CD4-positive, alpha-beta memory T cell (primary cell): ENCODE results near the gene HIGD1C. TPM values are rescaled to one million over a fixed set of nuclear protein-coding genes. Genes with fewer than 3 reads are reported as not detected.
"Not testable (repeated sequence)": the region's sequence is repeated elsewhere in the genome, so short reads cannot be mapped to it uniquely, and the experiment has no call there.

Experiments
- CTCF ChIA-PET: fragments of 350-600 bp; sonication (Branson Sonifier 250); formaldehyde crosslinking; loops from one replicate; lab custom pipeline; 2021; ENCODE audit warnings: inconsistent platforms; ENCODE audit not compliant: partially characterized antibody; lab: Charles Lee
- POLR2A ChIA-PET: fragments of 350-600 bp; sonication (Branson Sonifier 250); formaldehyde crosslinking; loops from one replicate; lab custom pipeline; 2021; ENCODE audit not compliant: partially characterized antibody; lab: Charles Lee
- DNase-seq, 5 donors: peaks; one replicate each; pipeline versions ENCODE4 v3.0.0 to v3.0.0-alpha.2; 2020 to 2022; ENCODE audit warnings: mixed read lengths in 1 of 5
- H3K27ac ChIP-seq: one replicate; pipeline ENCODE4 v1.7.0; 2013; ENCODE audit warnings: low read depth, low read length
- H3K27me3 ChIP-seq: 2 replicates; pipeline ENCODE4 v1.7.0; 2013; ENCODE audit warnings: mild to moderate bottlenecking, low read length, moderate library complexity; ENCODE audit not compliant: insufficient read depth
- H3K36me3 ChIP-seq: 2 replicates; pipeline ENCODE4 v1.7.0; 2013; ENCODE audit warnings: mild to moderate bottlenecking, low read length, moderate library complexity; ENCODE audit not compliant: insufficient read depth
- H3K4me1 ChIP-seq: 2 replicates; pipeline ENCODE4 v1.7.0; 2013; ENCODE audit warnings: mild to moderate bottlenecking, low read length, moderate library complexity; ENCODE audit not compliant: insufficient read depth
- H3K4me3 ChIP-seq, 2 donors: one replicate each; pipeline ENCODE4 v1.7.0; 2013; ENCODE audit warnings: low read length in 2 of 2, mild to moderate bottlenecking in 1 of 2
- H3K9me3 ChIP-seq, 2 donors: one replicate each; pipeline ENCODE4 v1.7.0; 2013; ENCODE audit warnings: low read length in 2 of 2, control low read depth in 1 of 2; ENCODE audit not compliant: control insufficient read depth in 1 of 2
- H3K27ac Mint-ChIP-seq, 7 donors: one replicate each; pipeline ENCODE4 v1.8.0; 2020 to 2021; ENCODE audit warnings: mixed read lengths in 7 of 7, mild to moderate bottlenecking in 6 of 7, inconsistent platforms in 3 of 7, moderate library complexity in 3 of 7
- H3K27me3 Mint-ChIP-seq, 2 donors: one replicate each; pipeline ENCODE4 v1.8.0; 2020 to 2021; ENCODE audit warnings: mixed read lengths in 2 of 2
- H3K36me3 Mint-ChIP-seq, 2 donors: one replicate each; pipeline ENCODE4 v1.8.0; 2020 to 2021; ENCODE audit warnings: mixed read lengths in 2 of 2, inconsistent platforms in 1 of 2, mild to moderate bottlenecking in 1 of 2
- H3K4me1 Mint-ChIP-seq, 4 donors: one replicate each; pipeline ENCODE4 v1.8.0; 2020 to 2021; ENCODE audit warnings: mixed read lengths in 4 of 4, mild to moderate bottlenecking in 1 of 4
- H3K4me3 Mint-ChIP-seq, 8 donors: one replicate each; pipeline ENCODE4 v1.8.0; 2020 to 2021; ENCODE audit warnings: mixed read lengths in 8 of 8, mild to moderate bottlenecking in 7 of 8, moderate library complexity in 6 of 8, inconsistent platforms in 3 of 8
- H3K9me3 Mint-ChIP-seq, 8 donors: one replicate each; pipeline ENCODE4 v1.8.0; 2020 to 2021; ENCODE audit warnings: mixed read lengths in 8 of 8, mild to moderate bottlenecking in 5 of 8, inconsistent platforms in 3 of 8, moderate library complexity in 1 of 8
- intact Hi-C: fragments of 100-400 bp; cut with micrococcal nuclease; formaldehyde crosslinking; loops from one replicate; pipeline ENCODE4 v1.15.1; 2023
- polyA plus RNA-seq, 2 donors: library from polyadenylated mRNA; unstranded; fragments of 300-500 nt; fragmentation: Illumina TruSeq; gene quantifications; one replicate each; pipeline ENCODE4 v1.2.3, GENCODE V29; 2021
- total RNA-seq, 2 experiments: library from RNA; stranded (reverse); gene quantifications; one replicate each; pipeline ENCODE4 v1.2.3, GENCODE V29; 2021

The HIGD1C gene
- total RNA-seq (not detected), polyA plus RNA-seq (not detected)

DNA sequence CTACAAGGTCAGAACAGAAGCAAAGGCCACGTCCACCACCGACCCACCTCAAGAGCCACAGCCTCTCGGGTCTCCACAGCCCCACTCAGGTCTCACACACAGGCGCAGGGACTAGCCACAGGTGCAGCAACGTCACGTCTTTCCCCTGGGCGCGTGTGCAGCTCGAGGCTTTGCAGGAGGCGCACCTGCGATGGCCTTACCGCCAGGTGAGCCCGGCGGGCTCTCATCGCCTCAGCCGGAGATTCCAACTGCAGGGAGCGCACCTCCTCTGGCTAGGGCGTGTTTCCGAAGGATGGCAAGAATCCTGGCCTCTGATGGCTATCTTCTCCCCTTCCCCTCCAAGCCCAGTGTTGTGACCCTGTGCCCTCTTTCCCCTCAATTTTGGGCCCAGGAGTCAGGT is at the start of gene HIGD1C:
HIGD1C (plus strand) TSS at position 35 of the 400 bp plus-strand sequence. CDS start 1,455 bp downstream, outside the sequence.
- no peaks in the 10 kb centered on the region for H3K9me3 Mint-ChIP-seq
- ChIA-PET POLR2A (no interaction called here), CTCF (no interaction called here)
- Histone ChIP-seq H3K36me3 (no peaks in the 10 kb centered on the region), H3K27me3 (no peaks in the 10 kb centered on the region), H3K9me3 (no peaks in the 10 kb centered on the region), H3K4me3 (no peak within 1 kb of the TSS), H3K27ac (no peak within 1 kb of the TSS), H3K4me1 (no peaks in the 10 kb centered on the region)
- intact Hi-C loops, result no loop called here
- H3K27ac Mint-ChIP-seq, result no peak within 1 kb of the TSS
- no peak for DNase-seq
- H3K4me3 Mint-ChIP-seq, result no peak within 1 kb of the TSS
- no peaks in the 10 kb centered on the region for H3K27me3 Mint-ChIP-seq
- H3K4me1 Mint-ChIP-seq, result no peaks in the 10 kb centered on the region
- peaks cover 0 to 4% of the 10 kb centered on the region in 2 donors for H3K36me3 Mint-ChIP-seq

DNA sequence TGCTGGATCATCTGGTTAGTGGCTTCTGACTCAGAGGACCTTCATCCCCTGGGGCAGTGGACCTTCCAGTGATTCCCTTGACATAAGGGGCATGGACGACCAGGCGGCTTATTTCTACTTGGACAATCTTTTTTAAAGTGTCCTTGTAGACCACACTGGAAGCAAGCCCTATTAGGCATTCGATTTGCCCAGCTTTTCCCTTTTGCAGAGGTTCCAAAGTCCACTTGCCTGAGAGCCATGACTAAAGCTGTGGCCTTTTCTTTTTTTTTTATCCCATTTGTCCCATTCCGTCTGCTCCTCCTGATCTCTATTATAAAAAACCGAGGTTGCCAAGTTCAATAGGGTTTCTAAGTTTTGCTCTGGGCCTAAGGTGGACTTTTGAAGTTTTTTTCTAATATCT is 43.9 kb upstream of the HIGD1C start:
- H3K27me3 ChIP-seq, H3K4me3 ChIP-seq, intact Hi-C loops, H3K27ac Mint-ChIP-seq, H3K9me3 ChIP-seq, H3K4me1 Mint-ChIP-seq, H3K36me3 ChIP-seq, DNase-seq, H3K4me1 ChIP-seq, H3K36me3 Mint-ChIP-seq, POLR2A ChIA-PET, H3K4me3 Mint-ChIP-seq, H3K27ac ChIP-seq: not testable (repeated sequence)
- CTCF ChIA-PET, result interaction anchor here (0.5 kb wide), 1 partner anchor 265 kb away, joined by 4 read pairs; no protein-coding TSS in a partner anchor
- H3K27me3 Mint-ChIP-seq, result peaks cover 6 to 10% of the 10 kb centered on the region in 2 donors
- peaks cover 0 to 33% (median 20%) of the 10 kb centered on the region in 8 donors for H3K9me3 Mint-ChIP-seq

DNA sequence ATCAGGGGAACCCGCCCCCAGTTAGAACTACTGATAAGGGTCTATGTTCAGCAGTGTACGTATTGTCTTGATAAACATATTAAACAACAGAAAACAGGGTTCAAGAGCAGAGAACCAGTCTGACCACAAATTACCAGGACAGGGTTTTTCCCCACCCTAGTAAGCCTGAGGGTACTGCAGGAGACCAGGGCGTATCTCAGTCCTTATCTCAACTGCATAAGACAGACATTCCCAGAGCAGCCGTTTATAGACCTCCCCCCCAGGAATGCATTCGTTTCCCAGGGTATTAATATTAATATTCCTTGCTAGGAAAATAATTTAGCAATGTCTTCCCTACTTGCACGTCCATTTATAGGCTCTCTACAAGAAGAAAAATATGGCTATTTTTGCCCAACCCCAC is 40.0 kb upstream of the HIGD1C start:
- H3K4me1 Mint-ChIP-seq, H3K4me1 ChIP-seq, POLR2A ChIA-PET, H3K9me3 ChIP-seq, H3K27ac ChIP-seq, H3K27ac Mint-ChIP-seq, H3K4me3 ChIP-seq, H3K4me3 Mint-ChIP-seq, intact Hi-C loops, H3K27me3 ChIP-seq, H3K36me3 ChIP-seq, CTCF ChIA-PET, DNase-seq: not testable (repeated sequence)
- Mint-ChIP-seq H3K27me3 (peaks cover 12 to 16% of the 10 kb centered on the region in 2 donors), H3K36me3 (peaks cover 12 to 17% of the 10 kb centered on the region in 2 donors), H3K9me3 (peaks cover 2 to 67% (median 47%) of the 10 kb centered on the region in 8 donors)

DNA sequence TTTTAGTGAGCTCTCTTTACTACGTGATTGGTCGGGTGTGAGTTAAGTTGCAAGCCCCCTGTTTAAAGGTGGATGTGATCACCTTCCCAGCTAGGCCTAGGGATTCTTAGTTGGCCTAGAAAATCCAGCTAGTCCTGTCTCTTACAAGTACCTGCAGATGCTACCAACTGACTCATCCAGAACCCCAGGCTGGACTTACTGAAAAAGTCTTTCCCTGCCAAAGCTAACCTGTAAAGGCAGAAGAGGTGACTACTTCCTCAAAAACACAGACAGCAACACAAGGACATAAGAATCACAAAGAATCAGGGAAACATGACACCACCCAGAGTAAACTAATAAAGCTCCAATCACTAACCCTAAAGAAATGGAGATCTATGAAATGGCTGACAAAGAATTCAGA is 39.1 kb upstream of the HIGD1C start:
- H3K27me3 ChIP-seq, result no peaks in the 10 kb centered on the region
- Mint-ChIP-seq H3K9me3 (peaks cover 2 to 76% (median 54%) of the 10 kb centered on the region in 8 donors), H3K4me3 (no peak overlapping the region), H3K27ac (no peak overlapping the region), H3K4me1 (peaks cover 0 to under 1% (median 0%) of the 10 kb centered on the region in 4 donors), H3K27me3 (peaks cover 14 to 19% of the 10 kb centered on the region in 2 donors), H3K36me3 (peaks cover 16 to 22% of the 10 kb centered on the region in 2 donors)
- DNase-seq, result no peak
- no peak overlapping the region for H3K27ac ChIP-seq
- intact Hi-C loops, result no loop called here
- POLR2A ChIA-PET, result no interaction called here
- CTCF ChIA-PET, result no interaction called here
- no peaks in the 10 kb centered on the region for H3K4me1 ChIP-seq
- no peaks in the 10 kb centered on the region for H3K36me3 ChIP-seq
- H3K9me3 ChIP-seq, result peaks cover 0 to 7% of the 10 kb centered on the region in 2 donors
- no peak overlapping the region for H3K4me3 ChIP-seq

DNA sequence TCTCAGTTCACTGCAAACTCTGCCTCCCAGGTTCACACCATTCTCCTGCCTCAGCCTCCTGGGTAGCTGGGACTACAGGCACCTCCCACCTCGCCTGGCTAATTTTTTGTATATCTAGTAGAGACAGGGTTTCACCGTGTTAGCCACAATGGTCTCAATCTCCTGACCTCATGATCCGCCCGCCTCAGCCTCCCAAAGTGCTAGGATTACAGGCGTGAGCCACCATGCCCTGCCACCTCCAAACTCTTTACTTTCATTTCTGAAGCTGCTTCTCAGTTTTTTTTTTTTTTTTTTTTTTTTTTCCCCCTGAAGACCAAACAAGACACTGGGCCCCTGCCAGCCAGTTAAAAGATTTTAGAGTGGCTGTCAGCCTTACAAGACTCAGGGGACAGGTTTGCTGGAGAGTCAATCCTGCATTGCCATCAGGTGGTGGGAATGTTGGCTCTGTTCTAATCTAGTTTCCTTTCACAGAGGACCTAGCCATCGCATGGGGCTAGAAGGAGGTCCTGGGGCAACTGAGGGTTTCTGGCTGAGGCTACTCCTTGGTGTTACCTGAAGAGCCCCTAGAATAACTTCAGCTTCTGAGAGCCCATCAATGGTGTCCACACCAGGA is 37.4 kb upstream of the HIGD1C start:
- peaks cover 0 to 2% (median 0%) of the 10 kb centered on the region in 4 donors for H3K4me1 Mint-ChIP-seq
- no peaks in the 10 kb centered on the region for H3K4me1 ChIP-seq
- intact Hi-C loops, result no loop called here
- POLR2A ChIA-PET, result no interaction called here
- H3K27ac ChIP-seq, result no peak overlapping the region
- peaks cover 16 to 22% of the 10 kb centered on the region in 2 donors for H3K36me3 Mint-ChIP-seq
- H3K4me3 Mint-ChIP-seq, result peak overlapping the region in 1 of 8 donors; percentile 9
- H3K9me3 Mint-ChIP-seq, result peaks cover 2 to 81% (median 55%) of the 10 kb centered on the region in 8 donors
- H3K9me3 ChIP-seq, result peaks cover 0 to 7% of the 10 kb centered on the region in 2 donors
- DNase-seq, result no peak
- H3K27me3 ChIP-seq, result no peaks in the 10 kb centered on the region
- peaks cover 14 to 16% of the 10 kb centered on the region in 2 donors for H3K27me3 Mint-ChIP-seq
- H3K27ac Mint-ChIP-seq, result no peak overlapping the region
- no peaks in the 10 kb centered on the region for H3K36me3 ChIP-seq
- H3K4me3 ChIP-seq, result no peak overlapping the region
- CTCF ChIA-PET, result interaction anchor here (0.7 kb wide), 1 partner anchor 67 kb away, joined by 3 read pairs; no protein-coding TSS in a partner anchor

DNA sequence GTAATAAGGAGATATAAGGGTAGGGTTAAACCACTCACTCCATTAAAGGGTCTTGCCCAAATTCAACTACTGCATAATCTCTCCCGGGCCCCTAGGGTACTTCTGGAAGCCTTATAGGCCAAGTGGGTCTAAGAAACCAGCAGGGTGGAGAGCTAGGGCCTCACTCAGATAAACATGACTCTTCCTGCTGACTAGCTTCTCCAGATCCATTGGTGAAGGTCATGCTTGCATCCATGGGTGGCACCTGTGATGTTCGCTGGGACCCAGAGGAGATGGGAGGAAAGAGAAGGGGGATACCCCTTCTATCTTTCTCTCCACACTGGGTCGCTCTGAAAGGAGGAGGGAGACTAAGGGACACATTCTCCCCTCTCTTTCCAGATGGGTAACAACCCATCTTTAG is 36.1 kb upstream of the HIGD1C start:
- H3K27me3 Mint-ChIP-seq, result peaks cover 11 to 14% of the 10 kb centered on the region in 2 donors
- intact Hi-C loops, result no loop called here
- peaks cover 16 to 22% of the 10 kb centered on the region in 2 donors for H3K36me3 Mint-ChIP-seq
- no peak overlapping the region for H3K27ac Mint-ChIP-seq
- Histone ChIP-seq H3K9me3 (peaks cover 0 to 7% of the 10 kb centered on the region in 2 donors), H3K4me1 (no peaks in the 10 kb centered on the region), H3K36me3 (no peaks in the 10 kb centered on the region), H3K27me3 (no peaks in the 10 kb centered on the region), H3K27ac (no peak overlapping the region), H3K4me3 (no peak overlapping the region)
- H3K9me3 Mint-ChIP-seq, result peaks cover 2 to 72% (median 51%) of the 10 kb centered on the region in 8 donors
- no peak overlapping the region for H3K4me3 Mint-ChIP-seq
- POLR2A ChIA-PET, result no interaction called here
- CTCF ChIA-PET, result no interaction called here
- DNase-seq, result no peak
- H3K4me1 Mint-ChIP-seq, result peaks cover 0 to 2% (median 0%) of the 10 kb centered on the region in 4 donors

DNA sequence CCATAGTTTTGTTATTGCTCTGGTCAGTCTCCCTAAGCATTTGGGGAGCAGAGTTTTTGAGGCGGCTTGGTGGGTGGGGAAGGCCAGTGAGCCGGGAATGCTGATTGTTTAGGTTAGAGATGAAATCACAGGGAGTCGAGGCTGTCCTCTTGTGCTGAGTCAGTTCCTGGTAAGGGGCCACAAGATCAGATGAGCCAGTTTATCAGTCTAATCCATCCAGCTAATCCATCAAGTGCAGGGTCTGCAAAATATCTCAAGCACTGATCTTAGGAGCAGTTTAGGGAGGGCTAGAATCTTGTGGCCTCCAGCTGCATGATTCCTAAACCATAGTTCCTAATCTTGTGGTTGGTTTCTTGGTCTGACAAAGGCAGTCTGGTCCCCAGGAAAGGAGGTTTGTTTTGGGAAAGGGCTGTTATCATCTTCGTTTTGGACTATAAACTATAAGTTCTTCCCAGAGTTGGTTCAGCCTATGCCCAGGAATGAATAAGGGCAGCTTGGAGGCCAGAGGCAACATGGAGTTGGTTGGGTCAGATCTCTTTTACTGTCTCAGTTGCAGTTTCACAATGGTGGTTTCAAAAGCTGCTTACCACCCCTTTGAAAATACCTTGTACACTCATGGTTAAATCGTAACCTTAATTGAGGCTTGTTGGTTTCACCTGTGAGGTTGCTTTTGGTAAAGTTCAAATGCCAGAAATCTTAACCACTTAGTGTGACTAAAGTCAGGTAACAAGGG is 33.6 kb upstream of the HIGD1C start:
- H3K4me3 Mint-ChIP-seq, result no peak overlapping the region

More for the DNA sequence above, 33.6 kb upstream of the HIGD1C start:
- H3K36me3 ChIP-seq, result no peaks in the 10 kb centered on the region
- peaks cover 0 to 7% of the 10 kb centered on the region in 2 donors for H3K9me3 ChIP-seq
- intact Hi-C loops, result no loop called here
- ChIA-PET CTCF (no interaction called here), POLR2A (no interaction called here)
- no peaks in the 10 kb centered on the region for H3K4me1 ChIP-seq
- Mint-ChIP-seq H3K9me3 (peaks cover 2 to 48% (median 32%) of the 10 kb centered on the region in 8 donors), H3K27me3 (peaks cover 6 to 12% of the 10 kb centered on the region in 2 donors), H3K27ac (no peak overlapping the region), H3K36me3 (peaks cover 13 to 14% of the 10 kb centered on the region in 2 donors), H3K4me1 (peaks cover under 1 to 2% (median 1%) of the 10 kb centered on the region in 4 donors)
- H3K4me3 ChIP-seq, result no peak overlapping the region
- no peaks in the 10 kb centered on the region for H3K27me3 ChIP-seq
- no peak overlapping the region for H3K27ac ChIP-seq
- DNase-seq, result no peak
